K562 (cell line): ENCODE measurements around the gene ZSCAN32. TPM values are rescaled to one million over a fixed set of nuclear protein-coding genes. Genes with fewer than 3 reads are reported as not detected.

Source experiments
- CREM ChIP-seq: IDR thresholded peaks from 2 replicates; pipeline ENCODE4 v1.6.1; 2014; ENCODE audit warnings: antibody characterized with exemption, low read depth
- DPF2 ChIP-seq: fragments of 450-650 bp; IDR thresholded peaks from 2 replicates; pipeline ENCODE4 v1.6.1; 2016
- LEF1 ChIP-seq: fragments of 450-650 bp; IDR thresholded peaks from 2 replicates; pipeline ENCODE4 v1.6.1; 2016; ENCODE audit warnings: mild to moderate bottlenecking
- NONO ChIP-seq, 2 experiments: fragments of 200-400 bp in 1 of 2; fragments of 450-650 bp in 1 of 2; formaldehyde crosslinking in 1 of 2; IDR thresholded peaks; 2 replicates each; pipeline ENCODE4 v1.6.1; 2017; ENCODE audit warnings: low read depth in 2 of 2, mild to moderate bottlenecking in 2 of 2, moderate library complexity in 2 of 2, low read length in 1 of 2
- PHF8 ChIP-seq: fragments of 200-600 bp; sonication (generic); IDR thresholded peaks from 2 replicates; pipeline ENCODE4 v1.6.1; 2012; ENCODE audit warnings: mixed run types, mild to moderate bottlenecking, inconsistent platforms, low read length, moderate library complexity, borderline replicate concordance
- PHTF2 ChIP-seq: fragments of 250-450 bp; sonication (Bioruptor Pico); IDR thresholded peaks from 2 replicates; pipeline ENCODE4 v1.5.0; 2021; ENCODE audit warnings: mild to moderate bottlenecking
- SIRT6 ChIP-seq: IDR thresholded peaks from one replicate; pipeline ENCODE4 v1.6.1; 2012; ENCODE audit warnings: low read depth, mild to moderate bottlenecking, control low read depth, inconsistent platforms, low read length, moderate library complexity
- THRAP3 ChIP-seq: fragments of 450-650 bp; IDR thresholded peaks from 2 replicates; pipeline ENCODE4 v1.6.1; 2016; ENCODE audit warnings: mild to moderate bottlenecking, inconsistent platforms, borderline replicate concordance
- ZNF239 ChIP-seq: fragments of 250-450 bp; sonication (Bioruptor Pico); IDR thresholded peaks from 2 replicates; pipeline ENCODE4 v1.4.0; 2020; ENCODE audit warnings: mild to moderate bottlenecking
- ZNF589 ChIP-seq: fragments of 200-800 bp; sonication (Bioruptor generic); IDR thresholded peaks from 2 replicates; pipeline ENCODE4 v1.6.1; 2016; ENCODE audit warnings: low read depth, missing genetic modification characterization, missing compliant biosample characterization
- ZNF668 ChIP-seq: fragments of 250-450 bp; sonication (Bioruptor Pico); IDR thresholded peaks from 2 replicates; pipeline ENCODE4 v1.8.0; 2022; ENCODE audit warnings: mild to moderate bottlenecking, inconsistent platforms
- ZNF79 ChIP-seq: fragments of 250-450 bp; sonication (Bioruptor Pico); IDR thresholded peaks from 2 replicates; pipeline ENCODE4 v1.4.0; 2020; ENCODE audit warnings: low read depth, mild to moderate bottlenecking, moderate library complexity
- ZSCAN29 ChIP-seq: fragments of 450-650 bp; IDR thresholded peaks from 2 replicates; pipeline ENCODE4 v1.6.1; 2017
- polyA plus RNA-seq, 8 experiments: library from polyadenylated mRNA; depleted of rRNA in 4 of 8; stranded (reverse) in 5 of 8; unstranded in 3 of 8; fragments of >200 nt; fragmentation: Nextera tagmentation in 2 of 8; fragmentation: Illumina TruSeq in 1 of 8; extraction: Ambion mirVana in 2 of 8; extraction: Trizol in 1 of 8; gene quantifications; 2 replicates each; pipeline versions ENCODE4 v1.2.1 to v1.2.3, GENCODE V29; 2011 to 2014; ENCODE audit warnings: inconsistent platforms in 1 of 8, missing spikeins in 1 of 8
- total RNA-seq, 7 experiments: library from RNA; depleted of rRNA in 6 of 7; stranded (reverse); fragments of >200 nt in 6 of 7; fragmentation: Illumina TruSeq in 2 of 7; extraction: Trizol in 2 of 7; gene quantifications; 2 replicates each; pipeline versions ENCODE4 v1.2.1 to v1.2.3, GENCODE V29; 2011 to 2021; ENCODE audit warnings: low replicate concordance in 1 of 7
- TF ChIP-seq, protein P1 (sequence below): sonication (generic); formaldehyde crosslinking; IDR thresholded peaks from 2 replicates; pipeline ENCODE4 v1.8.0; 2022; ENCODE audit warnings: missing genetic modification reagents, mild to moderate bottlenecking, moderate library complexity, borderline replicate concordance
- TF ChIP-seq, protein P2 (sequence below): sonication (generic); formaldehyde crosslinking; IDR thresholded peaks from 2 replicates; pipeline ENCODE4 v1.8.0; 2022; ENCODE audit warnings: mild to moderate bottlenecking, missing genetic modification reagents
- TF ChIP-seq, protein P3 (sequence below): fragments of 450-650 bp; IDR thresholded peaks from 2 replicates; pipeline ENCODE4 v1.6.1; 2016; ENCODE audit warnings: antibody characterized with exemption
- TF ChIP-seq, protein P4 (sequence below): IDR thresholded peaks from 2 replicates; pipeline ENCODE4 v1.6.1; 2014; ENCODE audit warnings: antibody characterized with exemption
- TF ChIP-seq, protein P5 (sequence below): conservative IDR thresholded peaks from 2 replicates; pipeline ENCODE4 v1.6.1; 2011; ENCODE audit warnings: low read depth, mild to moderate bottlenecking, low read length; ENCODE audit not compliant: control insufficient read depth

Gene ZSCAN32
- total and polyA plus RNA-seq, 9 of the 15 experiments (the other 6 are each of a cell fraction or from before 2014, with no cell fraction given): 16.0 to 29.4 (median 19.2) TPM

DNA sequence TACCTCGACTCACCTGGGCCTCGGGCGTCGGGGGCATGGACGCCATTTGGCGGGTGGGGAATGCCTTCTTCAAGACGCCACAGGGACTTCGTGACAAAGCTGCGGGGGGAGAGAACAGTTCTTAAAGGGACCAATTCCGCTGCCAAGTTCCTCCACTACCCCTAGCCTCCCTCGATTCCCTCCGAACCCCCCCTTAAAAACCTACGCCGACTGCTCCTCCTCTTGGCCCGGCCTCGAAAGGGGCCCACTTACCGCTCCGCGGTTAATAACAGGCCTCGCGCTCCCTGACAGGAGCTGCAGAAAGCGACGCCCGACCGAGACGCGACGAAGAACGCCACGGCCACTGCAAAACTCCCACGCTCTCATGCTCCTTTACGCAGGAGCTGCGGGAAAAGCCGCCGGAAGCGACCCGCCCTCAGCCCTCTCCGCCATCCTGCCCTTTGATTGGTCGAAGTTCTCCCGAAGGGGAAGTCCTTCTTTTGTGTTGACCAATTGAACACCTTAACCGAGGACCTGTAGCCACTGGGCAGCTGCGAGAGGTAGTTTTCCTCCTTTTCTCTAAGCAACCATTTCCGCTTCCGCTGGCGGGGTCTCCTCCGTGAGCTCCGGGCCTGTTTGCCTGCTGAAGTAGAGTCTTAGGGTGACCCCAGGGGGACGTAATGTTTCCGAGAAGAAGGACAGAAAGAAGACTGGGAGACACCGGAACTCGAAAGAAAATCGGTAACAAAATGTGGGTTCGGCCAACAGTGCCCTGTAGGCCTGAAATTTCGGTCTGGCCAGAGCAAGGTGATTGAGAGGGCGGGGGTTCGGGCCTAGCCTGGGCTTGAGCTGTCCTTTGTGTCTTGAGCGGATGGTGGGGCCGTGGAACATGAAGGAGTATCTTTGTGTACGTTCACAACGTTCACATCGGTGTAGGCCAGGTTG, 42.6 kb upstream of the ZSCAN32 start, which contains the start of the genes NAA60 and ZNF597 (continued):
- TF ChIP-seq, protein P1, sequence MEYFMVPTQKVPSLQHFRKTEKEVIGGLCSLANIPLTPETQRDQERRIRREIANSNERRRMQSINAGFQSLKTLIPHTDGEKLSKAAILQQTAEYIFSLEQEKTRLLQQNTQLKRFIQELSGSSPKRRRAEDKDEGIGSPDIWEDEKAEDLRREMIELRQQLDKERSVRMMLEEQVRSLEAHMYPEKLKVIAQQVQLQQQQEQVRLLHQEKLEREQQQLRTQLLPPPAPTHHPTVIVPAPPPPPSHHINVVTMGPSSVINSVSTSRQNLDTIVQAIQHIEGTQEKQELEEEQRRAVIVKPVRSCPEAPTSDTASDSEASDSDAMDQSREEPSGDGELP (CRISPR knock-in tag): no peak
- TF ChIP-seq ZSCAN29 (no peak), ZNF589 (CRISPR knock-in tag) (no peak), PHTF2 (CRISPR knock-in tag) (no peak), LEF1 (no peak), ZNF239 (CRISPR knock-in tag) (no peak), SIRT6 (no peak), ZNF668 (no peak), THRAP3 (no peak), NONO (IDR thresholded peaks at IDR 0.05; ENCODE audit: low read depth in 2 of 2, low read length in 1 of 2) (no peak), ZNF79 (CRISPR knock-in tag) (no peak), DPF2 (no peak), PHF8 (peak; percentile 28; the same call in 1 of the 2 replicates), CREM (no peak)
- TF ChIP-seq, protein P2, sequence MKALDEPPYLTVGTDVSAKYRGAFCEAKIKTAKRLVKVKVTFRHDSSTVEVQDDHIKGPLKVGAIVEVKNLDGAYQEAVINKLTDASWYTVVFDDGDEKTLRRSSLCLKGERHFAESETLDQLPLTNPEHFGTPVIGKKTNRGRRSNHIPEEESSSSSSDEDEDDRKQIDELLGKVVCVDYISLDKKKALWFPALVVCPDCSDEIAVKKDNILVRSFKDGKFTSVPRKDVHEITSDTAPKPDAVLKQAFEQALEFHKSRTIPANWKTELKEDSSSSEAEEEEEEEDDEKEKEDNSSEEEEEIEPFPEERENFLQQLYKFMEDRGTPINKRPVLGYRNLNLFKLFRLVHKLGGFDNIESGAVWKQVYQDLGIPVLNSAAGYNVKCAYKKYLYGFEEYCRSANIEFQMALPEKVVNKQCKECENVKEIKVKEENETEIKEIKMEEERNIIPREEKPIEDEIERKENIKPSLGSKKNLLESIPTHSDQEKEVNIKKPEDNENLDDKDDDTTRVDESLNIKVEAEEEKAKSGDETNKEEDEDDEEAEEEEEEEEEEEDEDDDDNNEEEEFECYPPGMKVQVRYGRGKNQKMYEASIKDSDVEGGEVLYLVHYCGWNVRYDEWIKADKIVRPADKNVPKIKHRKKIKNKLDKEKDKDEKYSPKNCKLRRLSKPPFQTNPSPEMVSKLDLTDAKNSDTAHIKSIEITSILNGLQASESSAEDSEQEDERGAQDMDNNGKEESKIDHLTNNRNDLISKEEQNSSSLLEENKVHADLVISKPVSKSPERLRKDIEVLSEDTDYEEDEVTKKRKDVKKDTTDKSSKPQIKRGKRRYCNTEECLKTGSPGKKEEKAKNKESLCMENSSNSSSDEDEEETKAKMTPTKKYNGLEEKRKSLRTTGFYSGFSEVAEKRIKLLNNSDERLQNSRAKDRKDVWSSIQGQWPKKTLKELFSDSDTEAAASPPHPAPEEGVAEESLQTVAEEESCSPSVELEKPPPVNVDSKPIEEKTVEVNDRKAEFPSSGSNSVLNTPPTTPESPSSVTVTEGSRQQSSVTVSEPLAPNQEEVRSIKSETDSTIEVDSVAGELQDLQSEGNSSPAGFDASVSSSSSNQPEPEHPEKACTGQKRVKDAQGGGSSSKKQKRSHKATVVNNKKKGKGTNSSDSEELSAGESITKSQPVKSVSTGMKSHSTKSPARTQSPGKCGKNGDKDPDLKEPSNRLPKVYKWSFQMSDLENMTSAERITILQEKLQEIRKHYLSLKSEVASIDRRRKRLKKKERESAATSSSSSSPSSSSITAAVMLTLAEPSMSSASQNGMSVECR (CRISPR knock-in tag): 0 out of 2 replicates have a peak, but pooled peaks have one; percentile 45
- TF ChIP-seq, protein P3, sequence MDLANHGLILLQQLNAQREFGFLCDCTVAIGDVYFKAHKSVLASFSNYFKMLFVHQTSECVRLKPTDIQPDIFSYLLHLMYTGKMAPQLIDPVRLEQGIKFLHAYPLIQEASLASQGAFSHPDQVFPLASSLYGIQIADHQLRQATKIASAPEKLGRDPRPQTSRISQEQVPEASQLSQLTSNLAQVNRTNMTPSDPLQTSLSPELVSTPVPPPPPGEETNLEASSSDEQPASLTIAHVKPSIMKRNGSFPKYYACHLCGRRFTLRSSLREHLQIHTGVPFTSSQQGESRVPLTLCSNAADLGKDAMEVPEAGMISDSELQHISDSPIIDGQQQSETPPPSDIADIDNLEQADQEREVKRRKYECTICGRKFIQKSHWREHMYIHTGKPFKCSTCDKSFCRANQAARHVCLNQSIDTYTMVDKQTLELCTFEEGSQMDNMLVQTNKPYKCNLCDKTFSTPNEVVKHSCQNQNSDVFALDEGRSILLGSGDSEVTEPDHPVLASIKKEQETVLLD: no peak
- TF ChIP-seq, protein P4, sequence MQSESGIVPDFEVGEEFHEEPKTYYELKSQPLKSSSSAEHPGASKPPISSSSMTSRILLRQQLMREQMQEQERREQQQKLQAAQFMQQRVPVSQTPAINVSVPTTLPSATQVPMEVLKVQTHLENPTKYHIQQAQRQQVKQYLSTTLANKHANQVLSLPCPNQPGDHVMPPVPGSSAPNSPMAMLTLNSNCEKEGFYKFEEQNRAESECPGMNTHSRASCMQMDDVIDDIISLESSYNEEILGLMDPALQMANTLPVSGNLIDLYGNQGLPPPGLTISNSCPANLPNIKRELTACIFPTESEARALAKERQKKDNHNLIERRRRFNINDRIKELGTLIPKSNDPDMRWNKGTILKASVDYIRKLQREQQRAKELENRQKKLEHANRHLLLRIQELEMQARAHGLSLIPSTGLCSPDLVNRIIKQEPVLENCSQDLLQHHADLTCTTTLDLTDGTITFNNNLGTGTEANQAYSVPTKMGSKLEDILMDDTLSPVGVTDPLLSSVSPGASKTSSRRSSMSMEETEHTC: no peak
- TF ChIP-seq, protein P5, sequence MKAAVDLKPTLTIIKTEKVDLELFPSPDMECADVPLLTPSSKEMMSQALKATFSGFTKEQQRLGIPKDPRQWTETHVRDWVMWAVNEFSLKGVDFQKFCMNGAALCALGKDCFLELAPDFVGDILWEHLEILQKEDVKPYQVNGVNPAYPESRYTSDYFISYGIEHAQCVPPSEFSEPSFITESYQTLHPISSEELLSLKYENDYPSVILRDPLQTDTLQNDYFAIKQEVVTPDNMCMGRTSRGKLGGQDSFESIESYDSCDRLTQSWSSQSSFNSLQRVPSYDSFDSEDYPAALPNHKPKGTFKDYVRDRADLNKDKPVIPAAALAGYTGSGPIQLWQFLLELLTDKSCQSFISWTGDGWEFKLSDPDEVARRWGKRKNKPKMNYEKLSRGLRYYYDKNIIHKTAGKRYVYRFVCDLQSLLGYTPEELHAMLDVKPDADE: no peak
